ENCODE measurements around the gene CDAN1.

CDAN1 gene

DNA sequence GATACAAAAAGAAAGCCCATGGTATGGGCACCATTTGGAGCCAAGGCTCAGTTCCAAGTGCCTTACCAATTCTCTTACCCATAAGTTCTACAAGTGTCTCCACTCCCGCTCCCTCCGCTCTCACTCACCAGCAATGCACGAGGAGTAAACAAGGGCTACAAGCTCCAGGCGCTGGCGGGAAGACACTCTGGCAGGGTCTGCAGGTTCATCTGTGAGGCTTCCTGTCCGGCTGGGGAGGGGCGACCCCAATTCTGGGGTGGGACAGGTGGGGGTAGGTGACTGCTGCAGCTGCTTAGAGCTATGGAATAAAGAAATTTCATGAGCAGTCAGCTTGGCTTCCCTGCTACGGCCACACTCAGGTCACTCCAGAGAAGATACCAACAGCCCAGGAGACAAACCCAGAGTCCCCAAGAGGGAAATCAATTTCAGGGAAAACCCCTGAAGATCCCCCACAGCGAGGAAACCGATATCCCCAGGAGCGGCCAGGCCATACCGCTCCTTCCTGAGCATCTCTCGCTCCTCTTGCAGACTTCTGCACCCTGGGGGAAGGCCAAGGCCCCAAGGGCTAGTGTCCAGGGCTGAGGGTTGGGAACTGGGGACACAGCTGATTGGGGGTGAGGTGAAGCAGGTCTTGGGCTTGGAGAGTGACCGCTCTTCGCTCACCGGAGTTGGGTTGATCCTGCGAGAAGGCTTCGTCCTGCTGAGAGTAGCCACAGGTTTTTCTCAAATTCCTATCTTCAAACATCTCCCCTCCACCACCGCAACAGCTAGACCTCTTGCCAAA, 1.4 kb downstream of the CDAN1 start:
- DNase-seq (ENCODE audit: low read depth) = no peak

DNA sequence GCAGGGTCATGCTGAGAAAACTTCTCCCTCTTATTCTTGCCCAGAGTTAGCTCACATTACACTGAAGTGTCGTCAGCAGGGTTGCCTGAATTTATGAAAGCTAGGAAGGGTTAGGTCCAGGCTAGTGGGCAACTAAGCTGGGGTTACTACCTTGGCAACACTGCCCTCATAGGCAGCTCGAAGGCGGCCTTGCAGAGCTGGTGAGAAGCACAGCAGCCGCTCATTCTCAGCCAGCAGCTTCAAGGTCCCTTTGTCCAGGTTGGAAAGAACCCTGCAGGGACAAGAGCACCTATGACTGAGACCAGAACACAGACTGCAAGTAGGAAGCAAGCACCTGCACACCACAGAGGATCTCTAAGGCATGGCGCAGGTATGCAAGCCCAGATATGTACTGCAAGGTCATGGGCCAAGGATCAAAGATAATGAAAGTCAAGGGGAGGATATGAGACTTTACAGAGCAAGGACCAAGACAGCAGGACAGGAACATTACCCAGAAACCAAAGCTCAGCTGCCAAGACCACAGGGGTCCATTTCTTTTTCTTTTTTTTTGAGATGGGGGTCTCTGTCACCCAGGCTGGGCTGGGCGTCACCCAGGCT, 2.8 kb downstream of the CDAN1 start:
- no peak for DNase-seq (ENCODE audit: low read depth)

DNA sequence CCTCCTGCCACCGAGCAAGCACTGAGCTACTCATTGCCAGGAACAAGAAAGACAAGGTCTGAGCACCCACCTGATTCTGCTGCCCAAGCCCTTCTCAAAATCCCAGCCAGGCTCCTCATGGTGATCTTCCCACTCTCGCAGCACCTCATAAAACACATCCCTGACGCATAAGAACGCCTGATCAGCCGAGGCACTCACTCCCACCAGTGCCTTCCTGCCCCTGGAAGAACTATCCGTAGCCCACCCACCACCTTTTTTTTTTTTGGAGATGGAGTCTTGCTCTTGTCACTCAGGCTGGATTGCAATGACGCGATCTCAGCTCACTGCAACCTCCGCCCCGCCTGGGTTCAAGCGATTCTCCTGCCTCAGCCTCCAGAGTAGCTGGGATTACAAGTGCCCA, 3.9 kb downstream of the CDAN1 start:
- DNase-seq (ENCODE audit: low read depth) = no peak

DNA sequence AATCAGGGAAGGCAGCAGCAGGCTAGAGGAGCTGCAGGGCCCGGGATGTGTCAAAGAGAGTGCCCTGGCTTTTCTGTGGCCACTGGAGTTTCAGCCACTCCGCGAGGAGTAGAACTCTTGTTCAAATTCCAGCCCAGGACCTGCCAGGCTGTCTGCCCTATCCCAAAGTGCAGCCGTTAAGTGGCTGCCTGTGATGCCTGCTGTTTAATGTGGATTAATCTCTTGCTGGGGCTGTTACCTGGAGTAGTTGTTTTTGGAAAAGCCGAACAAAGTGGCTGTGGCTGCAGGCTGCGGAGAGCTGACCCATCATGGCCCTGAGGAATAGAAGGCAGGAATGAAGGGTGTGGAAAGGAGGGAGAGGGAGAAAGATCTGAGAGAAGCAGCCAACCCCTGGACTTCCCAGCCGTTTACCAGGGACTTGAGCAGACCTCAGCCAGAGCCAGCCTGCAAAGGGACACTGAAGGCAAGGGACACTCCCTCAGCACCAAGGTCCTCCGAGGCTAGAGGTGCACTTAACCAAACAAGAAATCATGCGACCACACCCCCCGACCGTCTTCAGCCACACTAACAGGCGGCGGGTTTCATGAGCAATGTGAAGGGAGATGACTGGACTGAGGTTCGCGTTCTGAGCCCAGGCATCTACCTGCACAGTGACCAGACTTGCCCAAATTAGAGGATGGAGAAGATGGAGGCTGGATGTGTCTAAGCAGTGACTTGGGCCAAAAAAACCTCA, 4.7 kb downstream of the CDAN1 start:
- DNase-seq (ENCODE audit: low read depth) = no peak

DNA sequence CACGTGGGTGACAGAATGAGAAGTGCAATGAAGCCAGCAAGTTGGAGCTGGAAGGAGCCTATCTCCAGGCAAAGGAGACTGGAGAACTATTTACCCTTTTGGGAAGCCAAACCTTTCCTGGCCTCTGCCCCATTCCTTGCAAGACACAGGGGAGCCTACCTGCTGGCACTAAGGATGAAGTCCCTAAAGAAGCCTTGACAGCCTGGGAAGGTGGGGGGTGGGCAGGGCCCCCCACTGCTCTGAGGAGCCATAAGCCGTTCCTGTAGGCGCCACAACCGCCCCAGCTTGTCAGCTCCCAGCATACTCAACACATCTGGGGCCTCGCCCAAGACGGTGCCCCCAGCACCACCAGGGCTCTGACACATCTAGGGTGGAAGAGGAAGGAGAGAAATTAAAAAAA, 5.5 kb downstream of the CDAN1 start:
- no peak for DNase-seq (ENCODE audit: low read depth)

DNA sequence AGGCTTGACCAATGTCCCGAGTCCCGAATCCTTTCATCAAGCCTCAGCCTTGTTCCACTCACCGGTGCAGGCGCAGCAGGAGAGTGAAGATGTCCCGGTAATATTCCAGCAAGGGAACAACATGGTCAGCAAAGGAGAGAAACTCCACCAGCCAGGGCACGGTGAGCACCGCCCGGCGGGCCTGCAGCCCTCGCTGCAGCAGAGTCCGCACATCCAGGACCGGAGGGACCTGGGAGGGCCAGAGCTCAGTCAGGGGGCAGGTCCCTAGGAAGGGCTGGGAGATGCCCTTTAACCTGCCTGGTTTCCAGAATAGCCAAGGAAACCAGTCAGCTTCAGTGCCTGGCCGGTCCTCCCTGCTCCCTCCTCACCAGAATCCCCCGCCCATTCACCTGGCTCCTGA, 6.4 kb downstream of the CDAN1 start:
- no peak for DNase-seq (ENCODE audit: low read depth)

DNA sequence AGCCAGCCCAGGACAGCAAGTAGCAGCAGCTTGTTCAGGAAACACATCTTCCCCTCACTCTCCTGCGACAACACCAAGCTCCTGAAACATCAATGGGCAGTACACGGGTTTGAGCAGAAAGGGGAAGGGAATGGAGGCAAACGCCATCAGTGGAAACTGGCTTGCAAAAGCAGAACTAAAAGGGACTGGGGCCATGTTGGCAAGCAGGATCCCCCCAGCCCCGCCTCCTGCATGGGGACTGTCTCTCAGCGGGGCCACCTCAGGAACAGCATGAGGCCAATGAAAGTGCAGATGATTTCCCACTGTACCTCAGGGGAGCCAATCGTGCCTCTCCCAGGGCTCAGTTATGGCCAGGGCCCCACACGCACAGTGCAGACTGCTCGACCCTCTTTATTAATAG, 6.8 kb downstream of the CDAN1 start:
- no peak for DNase-seq (ENCODE audit: low read depth)

DNA sequence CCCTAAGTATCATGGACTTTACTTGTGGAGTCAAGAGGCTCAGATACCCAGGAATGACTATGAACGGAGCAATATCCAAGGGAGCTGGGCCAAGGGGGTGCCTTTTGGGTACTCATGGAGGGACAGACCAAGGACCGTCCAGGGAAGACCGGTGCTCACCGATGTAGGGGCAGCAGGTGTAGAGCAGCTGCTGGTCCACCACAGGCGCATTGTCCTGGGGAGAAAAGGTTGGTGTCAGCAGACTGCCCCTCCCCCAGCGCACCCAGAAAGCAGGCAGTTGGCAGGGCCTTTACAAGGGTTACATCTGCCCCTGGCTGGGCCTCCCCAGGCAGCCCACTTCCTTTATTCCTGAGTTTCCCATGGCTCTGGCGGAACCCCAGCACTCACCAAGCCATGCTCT, 7.5 kb downstream of the CDAN1 start:
- no peak for DNase-seq (ENCODE audit: low read depth)

DNA sequence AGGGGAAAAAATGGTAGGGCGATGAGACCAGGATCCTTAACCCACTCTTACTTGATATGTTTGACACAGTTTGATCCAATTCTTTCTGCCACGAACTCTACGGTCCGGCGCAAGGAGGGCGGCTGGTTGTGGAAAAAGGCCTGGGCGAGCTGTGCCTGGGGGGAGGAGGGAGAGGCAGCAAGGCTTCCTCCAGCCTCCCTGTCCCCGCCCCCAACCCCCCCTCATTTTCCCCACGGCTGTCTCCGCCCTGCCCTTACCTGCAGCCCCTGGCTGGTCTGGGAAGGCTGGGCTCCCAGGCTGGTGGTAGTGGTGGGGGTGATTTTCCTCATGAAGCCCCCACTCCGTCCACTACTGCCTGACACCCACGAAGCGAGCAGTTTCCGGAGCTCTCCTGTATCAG, 8.0 kb downstream of the CDAN1 start:
- no peak for DNase-seq (ENCODE audit: low read depth)

DNA sequence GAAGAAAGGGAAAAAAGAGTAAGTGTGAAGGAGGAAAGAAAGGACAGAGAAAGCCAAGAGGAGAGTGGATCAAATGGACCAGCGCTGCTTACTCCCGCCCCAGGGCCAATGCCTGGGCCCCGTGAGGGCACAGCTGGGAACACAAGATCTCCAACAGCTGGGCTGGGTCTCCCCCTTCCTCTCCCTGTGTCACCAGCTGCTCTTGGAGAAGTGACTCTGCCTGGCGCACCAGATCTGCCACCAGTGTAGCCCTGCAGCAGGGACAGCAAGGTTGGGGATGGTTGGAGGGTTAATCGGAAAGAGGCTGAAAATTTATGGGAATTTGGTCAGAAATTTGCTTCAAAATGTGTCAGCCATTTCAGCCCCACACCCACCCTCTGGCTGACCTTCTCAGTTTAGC, 8.4 kb downstream of the CDAN1 start:
- no peak for DNase-seq (ENCODE audit: low read depth)

DNA sequence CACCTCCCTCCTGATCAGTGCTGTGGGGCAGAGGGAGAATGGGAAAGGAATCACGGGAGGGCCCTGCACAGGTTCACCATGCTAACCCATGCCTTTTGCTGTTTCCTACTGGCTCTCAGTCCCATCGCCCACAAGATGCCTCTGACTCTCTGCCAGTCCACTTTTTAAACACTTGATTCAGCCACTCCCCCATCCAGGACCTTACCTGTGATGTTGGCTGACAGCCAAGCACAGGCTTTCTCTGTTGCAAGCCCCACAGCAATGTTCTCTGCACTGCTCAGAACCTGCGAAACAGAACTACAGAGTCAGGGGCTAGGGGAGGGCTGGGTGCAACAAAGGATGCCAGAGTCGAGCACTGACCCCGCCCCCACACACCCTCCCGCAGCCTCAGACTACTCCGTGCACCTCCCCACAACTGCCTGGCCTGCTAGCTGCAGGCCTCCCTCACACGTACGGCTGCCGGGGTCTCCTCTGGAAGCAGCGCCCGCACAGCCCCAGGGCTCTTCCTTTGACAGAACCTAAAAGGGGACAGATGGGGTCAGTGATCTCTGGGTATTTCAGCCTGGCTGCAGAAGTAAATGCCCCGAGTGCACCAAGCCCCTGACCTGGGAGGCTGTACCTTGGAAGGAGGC, 9.1 kb downstream of the CDAN1 start:
- DNase-seq (ENCODE audit: low read depth) = no peak

DNA sequence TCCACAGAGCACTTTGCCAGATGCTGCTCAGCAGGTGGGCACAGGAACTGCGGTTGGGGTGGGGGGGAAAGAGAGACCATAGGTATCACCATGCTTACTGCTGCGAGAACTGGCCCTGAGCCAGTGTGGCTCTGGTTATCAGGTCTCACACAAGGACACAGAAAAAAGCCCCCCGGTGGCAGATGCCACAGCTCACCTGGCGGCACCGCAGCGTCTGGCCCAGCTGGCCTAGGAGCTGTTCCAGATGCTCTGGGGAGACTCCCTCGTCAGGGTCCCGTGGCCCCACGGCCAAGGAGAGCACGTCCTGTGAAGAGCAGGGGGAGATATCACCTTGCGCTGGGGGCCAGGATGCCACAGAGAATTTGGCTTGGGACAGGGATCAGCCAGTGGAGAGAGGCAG, 10.8 kb downstream of the CDAN1 start:
- no peak for DNase-seq (ENCODE audit: low read depth)

DNA sequence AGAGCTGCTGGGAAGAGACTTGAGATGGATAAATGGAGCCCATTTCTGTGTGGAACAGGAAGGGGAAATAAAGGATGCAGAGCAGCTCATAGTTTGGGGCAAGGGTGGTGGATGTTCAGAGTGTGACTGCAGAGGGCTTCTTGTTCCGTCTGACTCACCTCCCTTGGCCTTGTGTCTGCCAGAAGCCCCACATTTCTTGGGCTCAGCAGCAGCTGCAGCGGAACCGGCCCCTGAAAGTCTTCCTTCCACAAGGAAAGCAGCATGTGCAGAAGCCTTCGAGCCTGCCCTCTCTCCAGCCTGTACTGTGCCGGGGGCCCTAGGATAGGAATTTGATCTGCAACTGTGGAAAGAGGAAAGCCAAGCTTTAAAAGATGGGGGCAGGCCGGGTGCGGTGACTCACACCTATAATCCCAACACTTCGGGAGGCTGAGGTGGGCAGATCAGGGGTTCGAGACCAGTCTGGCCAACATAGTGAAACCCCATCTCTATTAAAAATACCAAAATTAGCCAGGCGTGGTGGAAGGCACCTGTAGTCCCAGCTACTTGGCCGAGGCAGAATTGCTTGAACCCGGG, 11.5 kb downstream of the CDAN1 start:
- no peak for DNase-seq (ENCODE audit: low read depth)

DNA sequence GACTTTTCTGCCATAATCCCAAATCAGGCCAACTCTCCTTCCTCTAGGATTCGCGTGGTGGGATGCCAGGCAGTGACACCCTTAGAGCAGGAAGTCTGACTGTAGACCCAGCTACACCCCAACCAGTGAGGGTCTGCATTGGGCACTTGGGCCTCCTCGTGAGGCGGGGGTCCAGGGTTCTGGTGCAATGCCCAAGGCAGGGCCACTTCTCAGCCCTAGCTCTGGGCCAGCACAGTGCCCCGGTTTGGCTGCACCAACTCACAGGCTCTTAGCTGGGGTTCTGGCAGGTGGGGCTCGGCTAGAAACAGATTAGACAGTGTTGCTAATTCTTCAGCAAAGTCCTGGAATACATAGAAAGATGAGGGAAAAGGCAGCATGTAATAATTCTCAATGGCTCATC, 12.7 kb downstream of the CDAN1 start:
- no peak for DNase-seq (ENCODE audit: low read depth)

DNA sequence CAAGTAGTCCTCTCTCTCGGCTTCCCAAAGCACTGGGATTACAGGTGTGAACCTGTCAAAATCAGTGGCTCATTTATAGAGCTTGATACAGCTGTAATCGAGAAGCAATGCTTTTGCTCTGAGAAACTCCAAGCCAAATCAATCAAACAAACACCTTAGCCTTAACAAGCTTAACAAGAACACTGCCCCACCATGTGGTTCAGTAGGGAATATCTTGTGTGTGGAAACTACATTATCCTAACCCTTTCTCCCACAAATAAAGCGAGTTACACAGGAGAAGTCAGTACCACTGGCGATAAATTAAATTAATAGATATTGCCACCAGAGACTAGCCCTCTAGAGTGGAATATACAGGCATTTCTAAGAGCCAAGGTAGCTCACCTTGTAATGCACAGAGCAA, 13.9 kb downstream of the CDAN1 start:
- DNase-seq (ENCODE audit: low read depth) = no peak

DNA sequence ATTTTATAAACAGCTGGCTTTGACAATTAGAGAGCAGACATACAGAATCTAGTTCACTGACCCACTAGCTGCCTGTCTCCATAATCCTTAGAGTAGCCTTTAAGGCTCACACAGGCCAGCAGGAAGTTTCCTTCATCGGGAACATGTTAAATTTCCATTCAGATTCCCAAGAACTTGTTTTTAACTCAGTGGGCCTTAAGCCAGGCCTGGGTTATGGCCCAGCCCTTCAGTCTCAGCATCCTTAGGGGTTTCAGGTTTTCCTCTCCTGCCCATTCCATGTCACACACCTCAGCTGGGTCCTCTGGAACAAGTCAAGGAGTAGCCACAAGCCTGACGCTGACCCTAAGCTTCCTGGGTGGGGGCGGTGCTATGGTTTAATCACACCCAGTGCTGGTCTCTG, 15.0 kb downstream of the CDAN1 start:
- DNase-seq (ENCODE audit: low read depth) = no peak

DNA sequence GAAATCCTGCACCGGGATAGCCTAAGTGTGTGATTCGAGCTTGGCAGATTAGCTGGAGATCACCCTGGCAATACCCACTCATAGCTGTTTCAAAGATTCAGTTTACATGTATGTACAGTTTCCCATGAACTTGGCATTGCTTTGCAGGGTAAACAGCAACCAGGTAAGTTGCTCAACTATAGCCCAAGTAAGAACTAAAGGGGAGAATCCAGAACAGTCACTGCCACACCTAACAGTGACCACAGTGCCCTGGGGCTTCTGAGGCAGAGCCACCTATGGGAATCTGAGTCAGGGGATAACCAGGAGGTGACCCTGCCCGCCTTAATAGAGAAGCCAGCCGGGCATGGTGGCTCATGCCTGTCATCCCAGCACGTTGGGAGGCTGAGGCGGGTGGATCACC, 15.9 kb downstream of the CDAN1 start:
- no peak for DNase-seq (ENCODE audit: low read depth)

DNA sequence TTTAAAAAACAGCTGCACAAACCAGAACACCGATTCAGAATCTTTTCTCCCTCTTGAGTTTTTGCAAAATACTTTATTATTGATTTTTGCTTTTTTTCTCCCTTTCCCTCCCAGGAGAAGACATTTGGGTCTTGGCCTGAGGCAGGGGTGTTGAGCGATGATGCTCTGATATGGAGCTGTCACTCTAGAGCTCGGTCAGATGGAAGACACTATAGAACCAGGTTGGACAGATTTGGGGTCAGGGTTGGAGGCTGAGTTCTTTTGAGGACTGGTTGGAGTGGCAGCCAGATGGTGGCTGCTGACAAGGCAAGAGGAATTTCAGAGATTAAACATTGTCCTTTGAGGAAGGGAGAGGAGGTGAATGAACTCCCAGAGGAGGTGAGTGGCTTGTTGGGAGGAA, 16.9 kb downstream of the CDAN1 start:
- DNase-seq (ENCODE audit: low read depth) = no peak

DNA sequence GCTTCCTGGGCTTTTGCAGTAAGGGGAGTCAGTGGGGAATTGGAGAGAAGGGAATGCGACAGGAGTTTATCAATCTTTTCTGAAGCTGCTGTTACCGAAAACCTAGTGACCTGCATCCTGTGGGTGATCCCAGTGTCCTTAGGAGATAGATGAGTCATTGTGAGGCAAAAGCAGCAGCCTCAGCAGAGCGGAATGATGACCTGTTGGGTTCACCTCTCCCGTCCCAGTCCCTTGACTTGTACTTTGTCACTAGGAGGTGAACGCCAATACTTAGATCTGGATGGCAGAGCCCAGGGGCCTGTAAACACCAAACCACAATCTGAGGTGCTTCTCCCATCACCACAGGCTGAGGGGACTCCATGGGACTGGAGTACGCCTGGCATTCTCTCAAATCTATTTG, 17.9 kb downstream of the CDAN1 start:
- DNase-seq (ENCODE audit: low read depth) = no peak

DNA sequence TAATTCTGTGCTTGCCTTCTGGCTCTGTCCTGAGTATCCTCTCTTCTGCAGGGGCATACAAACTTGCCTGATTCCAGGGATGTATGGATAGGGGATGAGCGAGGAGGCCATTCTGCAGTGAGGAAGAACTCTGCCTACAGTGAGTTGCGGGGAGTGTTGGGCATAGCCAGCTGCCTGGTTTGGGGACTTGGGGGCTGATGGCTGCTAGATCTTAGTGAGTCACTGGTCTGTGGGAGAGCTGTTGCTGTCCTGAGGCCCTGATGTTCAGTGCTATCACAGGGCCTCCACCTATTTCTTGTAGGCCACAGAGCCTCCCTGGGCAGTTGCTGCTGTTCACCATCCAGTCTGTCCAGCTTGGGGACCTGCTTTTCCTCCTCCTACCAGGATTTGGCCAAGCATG, 20.3 kb downstream of the CDAN1 start:
- no peak for DNase-seq (ENCODE audit: low read depth)

DNA sequence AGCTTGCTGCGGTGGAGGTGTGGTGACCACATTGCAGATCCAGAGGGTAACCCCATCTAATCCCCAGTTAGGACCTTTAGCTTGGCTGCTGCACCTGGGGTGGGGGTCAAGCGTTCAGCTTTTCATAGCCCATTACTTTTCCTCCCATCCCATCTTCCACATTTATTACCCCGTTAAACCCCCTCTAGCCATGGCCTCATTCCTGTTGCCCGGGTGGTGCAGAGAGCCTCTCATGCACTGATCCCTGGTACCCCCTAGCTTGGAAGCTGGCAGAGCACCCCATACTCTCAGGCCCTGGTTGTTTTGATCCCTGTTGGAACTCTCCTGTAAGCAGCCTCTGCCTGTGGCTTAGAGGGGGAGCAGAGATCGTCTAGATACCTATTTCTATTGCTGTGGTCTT, 20.8 kb downstream of the CDAN1 start:
- no peak for DNase-seq (ENCODE audit: low read depth)

DNA sequence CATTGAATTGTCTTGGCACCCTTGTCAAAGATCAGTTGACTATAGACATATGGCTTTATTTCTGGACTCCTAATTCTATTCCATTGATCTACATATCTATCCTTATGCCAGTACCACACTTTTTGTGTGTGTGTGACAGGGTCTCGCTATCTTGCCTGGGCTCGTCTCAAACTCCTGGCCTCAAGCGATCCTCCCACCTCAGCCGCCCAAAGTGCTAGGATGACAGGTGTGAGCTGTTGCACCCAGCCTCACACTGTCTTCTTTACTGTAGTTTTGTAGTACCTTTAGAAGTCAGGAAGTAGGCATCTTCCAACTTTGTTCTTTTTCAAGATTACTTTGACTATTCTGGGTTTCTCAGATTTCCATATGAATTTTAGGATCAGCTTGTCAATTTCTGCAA, 24.3 kb downstream of the CDAN1 start:
- no peak for DNase-seq (ENCODE audit: low read depth)

DNA sequence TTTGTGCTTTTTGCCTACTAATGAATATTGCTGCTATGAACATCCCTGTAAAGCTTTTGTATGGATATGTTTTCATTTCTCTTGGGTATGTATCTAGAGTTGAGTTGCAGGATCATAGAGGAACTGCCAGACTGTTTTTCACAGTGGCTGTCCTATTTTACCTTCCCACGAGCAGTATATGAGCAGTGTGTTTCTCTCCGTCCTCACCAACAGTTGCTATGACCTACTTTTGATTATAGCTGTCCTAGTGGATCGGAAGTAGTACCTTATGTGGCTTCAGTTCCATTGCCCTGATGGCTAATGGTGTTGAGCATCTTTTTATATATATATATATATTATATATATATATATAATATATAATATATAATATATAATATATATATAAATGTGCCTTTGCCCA, 25.2 kb downstream of the CDAN1 start:
- no peak for DNase-seq (ENCODE audit: low read depth)
